NT2/D1 (cell line): Measurements from ENCODE around the gene SLC16A11.

Experiments
- DNase-seq: peaks from one replicate; pipeline ENCODE4 v3.0.0-alpha.2; 2011; ENCODE audit warnings: low read depth, low spot score
- H3K27me3 ChIP-seq: 2 replicates; pipeline ENCODE4 v1.6.0; 2011; ENCODE audit warnings: mild to moderate bottlenecking; ENCODE audit not compliant: insufficient read length, insufficient read depth
- H3K36me3 ChIP-seq: 2 replicates; pipeline ENCODE4 v1.6.1; 2011; ENCODE audit warnings: mild to moderate bottlenecking, low read length, mixed read lengths; ENCODE audit not compliant: insufficient read depth, insufficient read length
- H3K4me1 ChIP-seq: 2 replicates; pipeline ENCODE4 v1.5.1; 2011; ENCODE audit not compliant: insufficient read depth, insufficient read length
- H3K4me3 ChIP-seq: 2 replicates; pipeline ENCODE4 v1.5.1; 2011; ENCODE audit warnings: low read depth; ENCODE audit not compliant: insufficient read length
- H3K9ac ChIP-seq: 2 replicates; pipeline ENCODE4 v1.6.0; 2011; ENCODE audit warnings: low read depth; ENCODE audit not compliant: insufficient read length
- H3K9me3 ChIP-seq: 2 replicates; pipeline ENCODE4 v1.5.1; 2011; ENCODE audit warnings: mild to moderate bottlenecking, low read length; ENCODE audit not compliant: insufficient read depth
- SUZ12 ChIP-seq: IDR thresholded peaks from 2 replicates; pipeline ENCODE4 v1.6.1; 2011; ENCODE audit not compliant: insufficient read length, insufficient read depth; ENCODE audit errors: extremely low read depth
- YY1 ChIP-seq: IDR thresholded peaks from 2 replicates; pipeline ENCODE4 v1.6.1; 2011; ENCODE audit not compliant: insufficient read length, insufficient read depth
- ZNF274 ChIP-seq: IDR thresholded peaks from 2 replicates; pipeline ENCODE4 v1.6.1; 2011; ENCODE audit warnings: mild to moderate bottlenecking, low read depth, low read length

SLC16A11 gene

DNA sequence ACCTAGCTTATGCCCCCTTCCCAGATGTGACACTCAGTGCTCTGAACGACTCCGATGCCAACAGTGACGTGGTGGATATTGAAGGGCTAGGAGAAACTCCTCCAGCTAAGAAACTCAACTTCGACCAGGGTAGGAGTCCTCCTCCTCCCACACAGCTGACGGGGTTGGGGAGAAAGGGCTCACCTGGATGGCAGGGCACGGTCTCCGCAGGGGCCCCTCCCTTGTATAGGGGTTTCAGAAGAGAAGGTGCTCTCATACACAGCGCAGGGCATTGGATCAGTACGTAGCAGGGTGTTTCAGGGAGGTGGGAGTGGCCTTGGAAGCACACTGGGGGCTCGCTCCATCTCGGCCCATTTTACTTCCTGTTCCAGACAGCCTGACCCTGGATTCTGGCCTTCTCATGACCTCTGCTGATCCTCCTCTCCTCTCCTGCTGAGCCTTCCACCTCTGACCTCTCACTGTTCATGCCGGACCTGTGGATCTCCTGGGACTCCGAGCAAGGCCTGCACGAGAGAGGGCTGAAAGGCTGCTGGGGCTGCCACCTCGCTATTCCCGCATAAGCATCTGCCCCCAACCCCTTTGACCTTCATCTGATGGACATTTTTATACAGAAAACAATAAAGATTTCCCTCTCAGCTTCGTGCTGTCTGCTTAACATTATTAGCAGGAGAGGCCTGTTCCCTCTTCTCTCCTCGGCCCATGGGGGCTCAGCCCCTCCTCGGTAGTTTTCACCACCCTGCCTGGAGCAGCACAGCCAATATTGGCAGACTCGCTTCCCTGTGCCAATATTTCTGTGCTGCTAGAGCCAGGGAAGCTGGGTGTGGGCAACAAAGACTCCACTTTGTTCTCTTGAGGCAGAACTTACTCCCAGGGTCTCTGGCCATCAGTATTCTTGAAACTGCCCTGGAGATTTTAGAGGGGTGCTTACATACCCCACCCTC is 26.7 kb downstream of the SLC16A11 start:
- TF ChIP-seq YY1 (no peak), ZNF274 (no peak), SUZ12 (no peak)
- Histone ChIP-seq H3K9me3 (no peaks in the 10 kb centered on the region), H3K4me3 (no peak overlapping the region), H3K27me3 (peaks cover 12% of the 10 kb centered on the region), H3K9ac (no peak overlapping the region), H3K36me3 (peaks cover 19% of the 10 kb centered on the region), H3K4me1 (peaks cover 2% of the 10 kb centered on the region)
- no peak for DNase-seq

DNA sequence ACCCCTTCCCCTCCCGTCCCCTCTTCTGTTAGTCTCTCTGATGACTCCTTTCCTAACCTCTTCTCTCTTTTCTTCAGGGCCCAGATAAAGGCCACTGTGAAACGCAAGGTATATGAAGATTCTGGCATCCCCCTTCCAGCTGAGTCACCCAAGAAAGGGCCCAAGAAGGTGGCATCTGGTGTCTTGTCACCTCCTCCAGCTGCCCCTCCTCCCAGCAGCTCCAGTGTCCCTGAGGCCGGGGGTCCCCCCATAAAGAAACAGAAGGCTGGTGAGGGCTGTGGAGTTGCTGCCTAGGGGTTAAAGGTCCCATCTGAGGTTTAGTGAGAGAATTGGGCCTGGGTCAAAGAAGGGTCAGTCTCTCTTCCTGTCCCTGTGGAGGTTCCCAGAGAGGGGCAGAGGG is 27.5 kb downstream of the SLC16A11 start:
- Histone ChIP-seq H3K9me3 (no peaks in the 10 kb centered on the region), H3K27me3 (peaks cover 10% of the 10 kb centered on the region), H3K4me1 (peaks cover 2% of the 10 kb centered on the region), H3K9ac (no peak overlapping the region), H3K4me3 (no peak overlapping the region), H3K36me3 (peaks cover 19% of the 10 kb centered on the region)
- no peak for TF ChIP-seq ZNF274
- TF ChIP-seq SUZ12 = no peak
- DNase-seq = no peak

DNA sequence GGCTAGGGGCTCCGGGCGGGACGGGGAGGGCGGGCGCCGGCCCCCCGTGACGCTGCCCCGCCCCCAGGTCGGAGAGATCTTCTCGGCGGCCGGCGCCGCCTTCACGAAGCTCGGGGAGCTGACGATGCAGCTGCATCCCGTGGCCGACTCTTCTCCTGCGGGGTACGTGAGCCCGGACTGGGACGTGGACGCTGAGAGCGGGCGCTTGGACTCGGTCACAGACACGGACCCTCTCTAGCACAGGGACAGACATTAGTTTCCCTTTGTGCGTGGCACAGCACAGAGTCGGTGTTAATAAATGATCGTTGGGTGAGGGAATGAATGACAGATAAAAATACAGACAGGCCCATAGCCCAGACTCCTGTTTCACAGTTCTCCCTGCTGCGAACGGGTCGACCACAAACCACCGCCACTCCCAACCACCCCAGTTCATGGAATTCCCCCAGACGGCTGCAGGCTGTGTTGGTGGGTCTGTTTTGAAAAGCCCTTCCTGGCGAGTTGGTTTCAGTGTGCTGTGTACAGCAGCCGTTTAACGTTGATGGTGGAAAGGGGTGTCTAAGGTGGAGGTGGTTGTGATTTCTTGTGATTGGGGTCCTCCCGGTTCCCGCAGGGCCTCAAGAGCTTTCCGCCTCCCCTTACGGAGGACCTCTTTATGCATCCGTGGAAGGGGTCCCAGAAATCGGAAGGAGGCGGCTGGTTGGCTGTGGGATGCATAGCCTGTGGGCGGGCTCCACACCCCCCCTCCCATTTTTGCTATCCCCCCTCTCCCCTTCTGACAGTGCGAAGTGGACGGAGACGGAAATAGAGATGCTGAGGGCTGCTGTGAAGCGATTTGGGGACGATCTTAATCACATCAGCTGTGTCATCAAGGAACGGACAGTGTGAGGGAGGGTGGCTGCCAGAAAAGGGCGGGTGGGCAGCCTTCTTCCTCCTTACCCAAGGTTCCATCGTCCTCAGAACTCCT is 28.6 kb downstream of the SLC16A11 start:
- no peaks in the 10 kb centered on the region for H3K4me1 ChIP-seq
- peak overlapping the region; percentile 77 for H3K9ac ChIP-seq
- peak overlapping the region; percentile 63 for H3K4me3 ChIP-seq
- TF ChIP-seq ZNF274 (no peak), YY1 (no peak), SUZ12 (no peak)
- no peak for DNase-seq
- no peaks in the 10 kb centered on the region for H3K27me3 ChIP-seq
- H3K9me3 ChIP-seq = no peaks in the 10 kb centered on the region
- peaks cover 26% of the 10 kb centered on the region for H3K36me3 ChIP-seq

DNA sequence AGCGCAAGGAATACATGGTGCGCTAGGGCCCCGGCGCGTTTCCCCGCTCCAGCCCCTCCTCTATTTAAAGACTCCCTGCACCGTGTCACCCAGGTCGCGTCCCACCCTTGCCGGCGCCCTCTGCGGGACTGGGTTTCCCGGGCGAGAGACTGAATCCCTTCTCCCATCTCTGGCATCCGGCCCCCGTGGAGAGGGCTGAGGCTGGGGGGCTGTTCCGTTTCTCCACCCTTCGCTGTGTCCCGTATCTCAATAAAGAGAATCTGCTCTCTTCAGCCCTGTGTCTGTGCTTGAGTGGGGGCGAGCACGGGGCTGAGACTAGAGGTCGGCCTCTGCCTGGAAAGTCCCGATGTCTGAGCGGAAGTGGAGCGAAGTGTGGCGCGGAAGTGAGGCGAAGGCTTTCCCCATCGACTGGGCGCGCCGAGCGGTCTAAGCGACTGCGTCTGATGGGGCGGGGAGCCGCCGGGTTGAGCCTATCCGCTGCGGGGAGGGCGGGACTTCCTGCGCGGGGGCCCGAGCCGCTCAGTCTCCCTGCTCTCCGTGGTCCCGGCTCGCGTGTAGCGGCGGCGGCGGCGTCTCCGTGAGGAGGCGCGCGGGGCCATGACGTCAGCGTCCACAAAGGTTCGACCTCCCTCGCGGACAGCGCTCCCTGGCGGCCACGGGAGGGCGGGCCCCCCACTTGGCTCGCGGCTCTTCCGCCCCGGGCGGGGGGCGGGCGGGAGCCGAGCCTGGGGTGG is 29.5 kb downstream of the SLC16A11 start:
- Histone ChIP-seq H3K27me3 (no peaks in the 10 kb centered on the region), H3K36me3 (peaks cover 34% of the 10 kb centered on the region), H3K9ac (peak overlapping the region; percentile 96), H3K9me3 (no peaks in the 10 kb centered on the region), H3K4me1 (no peaks in the 10 kb centered on the region), H3K4me3 (peak overlapping the region; percentile 91)
- TF ChIP-seq SUZ12 (no peak), YY1 (no peak), ZNF274 (no peak)
- DNase-seq = peak; percentile 61

DNA sequence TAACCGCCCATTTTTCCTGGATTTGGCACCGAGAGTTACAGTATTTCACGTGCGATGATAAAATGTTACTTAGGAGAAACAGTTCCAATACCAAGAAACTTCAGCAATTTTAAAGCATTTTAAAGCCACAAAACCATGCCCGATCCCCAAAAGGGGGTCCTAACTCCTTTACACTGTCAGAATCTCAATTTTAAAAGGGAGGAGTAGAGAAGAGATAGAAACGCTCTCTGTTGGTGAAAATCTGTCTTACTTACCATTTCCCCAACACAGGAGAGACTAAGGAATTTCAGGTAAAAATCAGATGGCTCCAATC is 32.0 kb downstream of the SLC16A11 start:
- H3K4me1 ChIP-seq = no peaks in the 10 kb centered on the region
- peak overlapping the region; percentile 91 for H3K4me3 ChIP-seq

DNA sequence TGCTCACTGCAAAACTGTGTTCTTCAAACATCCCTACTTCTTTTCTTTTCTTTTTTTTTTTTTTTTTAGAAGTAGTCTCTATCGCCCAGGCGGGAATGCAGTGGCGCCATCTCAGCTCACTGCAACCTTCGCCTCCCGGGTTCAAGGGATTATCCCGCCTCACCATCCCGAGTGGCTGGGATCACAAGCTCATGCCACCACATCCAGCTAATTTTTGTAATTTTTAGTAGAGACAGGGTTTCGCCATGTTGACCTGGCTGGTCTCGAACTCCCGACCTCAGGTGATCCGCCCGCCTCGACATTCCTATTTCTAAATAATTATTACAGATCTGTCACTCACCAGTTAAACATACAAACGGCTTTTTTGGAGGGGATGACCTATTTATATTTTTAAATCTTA is 32.5 kb downstream of the SLC16A11 start:
- H3K4me3 ChIP-seq = peak overlapping the region; percentile 91
- no peaks in the 10 kb centered on the region for H3K4me1 ChIP-seq
- DNase-seq = no peak
- H3K36me3 ChIP-seq = peaks cover 24% of the 10 kb centered on the region
- H3K9me3 ChIP-seq = no peaks in the 10 kb centered on the region
- no peaks in the 10 kb centered on the region for H3K27me3 ChIP-seq
- H3K9ac ChIP-seq = peak overlapping the region; percentile 96
- TF ChIP-seq ZNF274 = no peak
- no peak for TF ChIP-seq SUZ12
- TF ChIP-seq YY1 = no peak

More for the DNA sequence above, 32.0 kb downstream of the SLC16A11 start:
- no peak for DNase-seq
- Histone ChIP-seq H3K9ac (peak overlapping the region; percentile 96), H3K27me3 (no peaks in the 10 kb centered on the region), H3K36me3 (peaks cover 28% of the 10 kb centered on the region), H3K9me3 (no peaks in the 10 kb centered on the region)
- no peak for TF ChIP-seq SUZ12
- TF ChIP-seq ZNF274 = no peak
